NCI-H146 treated with DMSO at 0.1 percent for 48 hours (cell line): ENCODE data around the gene GNL3L.
"Not testable (repeated sequence)": the region's sequence is repeated elsewhere in the genome, so short reads cannot be mapped to it uniquely, and the experiment has no call there.

Source experiments
- DNase-seq: peaks from one replicate; lab custom pipeline; 2025; ENCODE audit not compliant: unreplicated experiment; lab: John Stamatoyannopoulos, UW

Gene GNL3L, protein sequence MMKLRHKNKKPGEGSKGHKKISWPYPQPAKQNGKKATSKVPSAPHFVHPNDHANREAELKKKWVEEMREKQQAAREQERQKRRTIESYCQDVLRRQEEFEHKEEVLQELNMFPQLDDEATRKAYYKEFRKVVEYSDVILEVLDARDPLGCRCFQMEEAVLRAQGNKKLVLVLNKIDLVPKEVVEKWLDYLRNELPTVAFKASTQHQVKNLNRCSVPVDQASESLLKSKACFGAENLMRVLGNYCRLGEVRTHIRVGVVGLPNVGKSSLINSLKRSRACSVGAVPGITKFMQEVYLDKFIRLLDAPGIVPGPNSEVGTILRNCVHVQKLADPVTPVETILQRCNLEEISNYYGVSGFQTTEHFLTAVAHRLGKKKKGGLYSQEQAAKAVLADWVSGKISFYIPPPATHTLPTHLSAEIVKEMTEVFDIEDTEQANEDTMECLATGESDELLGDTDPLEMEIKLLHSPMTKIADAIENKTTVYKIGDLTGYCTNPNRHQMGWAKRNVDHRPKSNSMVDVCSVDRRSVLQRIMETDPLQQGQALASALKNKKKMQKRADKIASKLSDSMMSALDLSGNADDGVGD

DNA sequence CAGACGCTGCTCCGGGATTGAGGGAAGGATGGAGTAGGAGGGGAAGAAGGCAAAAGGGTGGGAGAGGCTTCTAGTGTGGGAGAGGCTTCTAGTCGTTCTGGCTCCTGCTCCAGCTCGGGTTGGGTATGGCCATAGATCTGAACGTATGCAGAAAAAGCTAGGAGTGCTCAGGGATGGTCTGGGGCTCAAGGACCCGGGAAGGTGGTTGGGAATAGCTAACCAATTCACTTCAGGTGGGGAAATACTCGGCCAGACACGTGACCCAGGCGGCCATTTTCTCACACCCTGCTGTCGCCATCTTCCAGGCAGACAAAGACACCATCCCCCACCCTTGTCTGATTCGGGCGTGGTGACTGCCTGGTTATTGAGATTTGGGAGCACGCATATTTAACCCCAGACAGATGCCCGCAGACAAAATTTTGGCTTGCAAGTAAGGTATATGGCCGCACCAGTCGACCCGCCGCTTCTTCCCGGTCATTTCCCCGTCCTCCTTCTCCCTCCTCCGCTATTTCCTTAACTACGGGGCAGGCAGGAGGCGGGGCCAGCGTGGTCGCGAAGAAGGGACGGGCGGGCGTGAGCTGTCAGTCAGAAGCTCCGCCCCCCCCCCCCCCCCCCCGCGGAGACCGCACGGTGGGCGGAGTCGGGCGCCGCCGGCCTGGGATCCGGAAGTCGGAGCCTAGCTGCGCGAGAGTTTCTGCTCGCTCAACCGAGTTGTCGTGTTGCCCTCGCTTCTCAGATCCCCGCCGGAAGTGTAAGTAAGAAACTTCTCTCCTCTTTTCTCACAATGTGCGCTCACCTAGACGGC, at the start of gene GNL3L:
Gene GNL3L (plus strand): TSS at position 668 of the 805 bp plus-strand sequence. CDS start 2,348 bp downstream, outside the sequence.
- peak; percentile 89 for DNase-seq

DNA sequence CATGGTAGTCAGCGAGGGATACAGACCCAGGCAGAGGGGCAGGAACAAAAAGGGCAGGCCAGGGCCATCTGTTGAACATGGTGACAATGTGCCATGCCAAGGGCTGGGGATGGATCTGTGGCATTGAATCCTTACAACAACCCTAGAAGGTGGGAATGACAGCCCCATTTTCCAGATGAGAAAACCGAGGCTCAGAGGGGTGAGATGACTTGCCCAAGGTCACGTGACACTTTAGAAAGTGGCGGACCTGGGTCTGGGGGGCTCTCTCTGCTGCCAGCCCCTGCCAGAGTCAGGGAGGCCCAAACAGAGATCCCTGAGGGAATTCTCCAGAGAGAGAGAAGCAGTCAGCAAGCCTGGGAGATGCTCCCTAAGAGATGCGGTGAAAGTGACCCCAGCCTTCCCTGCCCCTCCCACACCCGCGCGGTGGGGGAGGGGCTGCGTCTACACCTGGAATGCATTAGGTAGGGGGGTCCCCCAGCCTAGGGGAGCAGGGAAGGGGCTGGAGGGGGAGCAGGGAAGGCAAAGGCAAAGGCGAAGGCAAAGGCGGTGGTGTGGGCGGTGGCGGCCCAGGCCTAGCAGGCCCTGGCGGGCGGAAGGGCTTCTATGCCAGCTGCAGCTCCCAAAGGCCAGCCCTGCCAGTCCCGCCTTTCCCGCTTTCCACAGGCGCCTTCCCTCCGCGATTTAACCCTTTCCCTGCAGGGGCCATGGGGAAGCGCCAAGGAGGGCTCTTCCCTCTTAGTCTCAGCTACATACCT, 47.0 kb upstream of the GNL3L start:
- DNase-seq = no peak

DNA sequence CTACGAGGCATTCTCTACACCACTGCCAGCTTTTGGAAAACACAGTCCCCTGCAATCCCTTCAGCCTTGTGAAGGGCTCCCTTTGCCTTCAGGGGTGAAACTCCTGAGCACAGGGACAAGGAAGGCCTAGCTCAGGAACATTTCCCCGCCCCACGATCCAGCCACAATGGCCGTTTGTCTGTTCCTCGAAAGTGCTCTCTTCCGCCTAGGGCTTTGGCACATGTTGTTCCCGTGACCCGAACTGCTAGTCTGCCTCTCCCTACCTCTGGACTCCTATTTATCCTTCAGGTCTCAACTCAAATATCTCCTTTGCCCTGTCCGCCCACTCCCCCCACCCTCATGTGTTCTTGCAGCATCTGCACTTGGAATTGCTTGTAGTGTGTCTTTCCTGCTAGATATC, 46.1 kb upstream of the GNL3L start:
- DNase-seq = no peak

DNA sequence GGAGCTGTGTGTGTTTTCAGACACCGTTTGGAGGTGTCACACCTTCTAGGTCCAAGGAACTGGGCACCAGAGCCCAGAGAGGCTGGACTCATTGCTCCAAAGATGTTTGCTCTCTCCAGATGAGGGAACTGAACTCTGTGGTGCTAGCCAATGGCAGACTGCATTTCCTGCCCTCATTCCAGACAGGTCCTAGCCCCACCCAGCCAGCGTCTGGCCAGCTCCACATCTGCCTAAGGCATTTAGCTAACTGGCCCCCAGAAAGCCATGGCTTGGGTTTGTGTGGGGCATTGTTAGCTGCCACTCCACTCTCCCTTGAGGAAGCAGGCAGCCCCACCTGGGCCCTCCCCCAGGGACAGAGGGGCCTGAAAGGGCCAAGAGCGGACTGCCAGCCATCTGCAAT, 45.4 kb upstream of the GNL3L start:
- DNase-seq = no peak

DNA sequence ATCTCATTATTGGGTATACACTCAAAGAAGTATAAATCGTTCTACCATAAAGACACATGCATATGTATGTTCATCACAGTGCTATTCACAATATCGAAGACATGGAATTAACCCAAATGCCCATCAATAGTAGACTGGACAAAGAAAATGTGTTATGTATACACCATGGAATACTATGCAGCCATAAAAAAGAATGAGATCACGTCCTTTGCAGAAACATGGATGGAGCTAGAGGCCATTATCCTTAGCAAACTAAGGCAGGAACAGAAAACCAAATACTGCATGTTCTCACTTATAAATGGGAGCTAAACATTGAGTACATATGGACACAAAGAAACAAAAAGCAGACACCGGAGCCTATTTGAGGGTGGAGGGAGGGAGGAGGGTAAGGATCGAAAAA, 40.2 kb upstream of the GNL3L start:
- DNase-seq = not testable (repeated sequence)

DNA sequence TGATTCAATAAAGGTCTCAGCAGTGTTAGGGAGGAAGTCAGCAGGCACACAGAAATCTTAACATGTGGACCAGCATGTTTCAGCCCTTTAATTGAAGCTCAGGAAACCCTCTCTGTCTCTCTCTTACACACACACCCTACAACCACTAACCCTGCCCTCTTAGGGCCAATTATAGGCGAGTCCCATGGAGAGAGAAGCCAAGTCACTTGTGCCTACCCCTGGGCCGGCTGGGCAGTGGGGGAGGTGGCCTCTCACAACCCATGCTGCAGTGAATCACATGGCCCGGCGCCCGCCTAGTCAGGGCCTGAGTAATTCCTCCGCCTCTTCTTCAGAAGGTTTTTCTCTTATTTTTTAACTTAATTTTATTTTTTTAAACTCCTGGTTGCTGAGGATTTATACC, 37.7 kb upstream of the GNL3L start:
- no peak for DNase-seq

DNA sequence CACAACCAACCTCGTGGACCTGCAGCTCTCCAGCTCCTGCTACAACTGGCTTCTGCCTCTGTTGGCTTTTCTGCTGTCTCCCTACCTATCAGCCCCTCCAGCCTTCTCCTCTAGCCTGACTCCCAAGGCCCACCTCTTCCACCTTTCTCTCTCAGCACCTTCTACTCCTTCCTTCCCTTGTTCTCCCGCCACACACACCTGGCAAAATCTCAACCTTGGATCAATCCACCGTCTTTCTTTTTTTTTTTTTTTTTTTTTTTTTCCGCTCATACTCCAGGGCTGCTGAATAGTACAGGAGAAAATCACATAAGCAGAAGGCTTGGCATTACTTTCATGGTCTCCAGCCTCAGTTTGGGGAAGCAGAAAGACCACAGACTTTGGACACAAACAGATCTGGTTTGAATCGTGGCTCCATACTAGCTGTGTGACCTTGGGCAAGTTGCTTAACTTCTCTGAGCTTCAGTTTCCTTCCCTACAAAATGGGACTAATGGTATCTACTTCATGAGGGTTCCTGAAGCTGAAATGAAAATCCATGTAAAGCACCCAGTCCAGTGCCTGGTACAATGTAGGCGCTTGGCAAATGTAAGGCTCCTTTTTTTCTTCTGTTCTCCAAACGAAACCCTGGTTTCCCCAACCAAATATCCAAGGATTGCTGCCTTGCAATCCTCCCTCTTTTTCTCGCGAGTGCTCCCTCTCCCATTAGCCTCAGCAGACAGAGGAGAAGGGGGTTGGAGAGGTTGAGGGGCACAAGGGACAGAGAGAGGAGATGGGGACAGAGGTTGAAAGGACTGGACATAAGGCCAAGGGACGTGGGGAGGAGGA, 35.6 kb upstream of the GNL3L start:
- peak; percentile 12 for DNase-seq

DNA sequence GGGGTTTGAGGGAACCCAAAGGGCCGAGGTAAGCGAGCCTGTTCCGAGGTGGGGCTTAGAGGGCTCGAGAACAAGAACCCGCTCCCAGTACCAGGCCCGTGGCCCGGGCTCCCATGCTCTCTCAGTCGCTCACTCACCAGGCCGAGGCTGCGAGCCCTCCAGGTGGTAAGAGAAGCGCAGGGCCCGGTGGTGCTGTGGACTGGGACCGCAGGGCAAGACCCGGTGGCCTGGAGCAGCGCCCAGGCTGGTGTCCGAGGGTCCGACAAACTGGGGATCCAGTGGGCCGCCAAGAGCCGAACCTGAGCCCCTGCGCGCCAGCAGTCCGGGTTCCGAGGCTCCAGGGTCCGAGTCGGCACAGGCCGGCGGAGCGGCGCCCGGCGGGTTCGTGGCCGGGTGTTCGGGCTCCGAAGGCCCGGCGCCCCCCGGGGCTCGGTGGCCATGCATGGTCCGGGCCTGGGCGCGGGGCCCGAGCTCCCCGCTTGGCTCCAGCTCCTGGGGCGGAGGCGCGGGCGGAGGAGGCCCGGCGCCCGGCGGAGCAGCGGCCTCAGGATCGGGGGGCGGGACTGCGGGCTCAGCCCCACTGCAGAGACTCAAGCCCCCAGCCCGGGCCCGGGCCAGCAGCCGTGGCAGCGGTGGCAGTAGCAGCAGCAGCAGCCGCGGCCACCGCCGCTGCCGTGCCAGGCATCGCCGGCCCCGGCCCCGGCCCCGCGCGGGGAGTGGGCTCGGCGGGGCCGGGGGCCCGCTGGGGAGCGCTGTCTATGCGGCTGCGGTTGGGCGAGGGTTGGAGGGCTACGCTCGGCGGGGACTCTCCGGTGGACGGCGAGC, 34.8 kb upstream of the GNL3L start:
- no peak for DNase-seq

DNA sequence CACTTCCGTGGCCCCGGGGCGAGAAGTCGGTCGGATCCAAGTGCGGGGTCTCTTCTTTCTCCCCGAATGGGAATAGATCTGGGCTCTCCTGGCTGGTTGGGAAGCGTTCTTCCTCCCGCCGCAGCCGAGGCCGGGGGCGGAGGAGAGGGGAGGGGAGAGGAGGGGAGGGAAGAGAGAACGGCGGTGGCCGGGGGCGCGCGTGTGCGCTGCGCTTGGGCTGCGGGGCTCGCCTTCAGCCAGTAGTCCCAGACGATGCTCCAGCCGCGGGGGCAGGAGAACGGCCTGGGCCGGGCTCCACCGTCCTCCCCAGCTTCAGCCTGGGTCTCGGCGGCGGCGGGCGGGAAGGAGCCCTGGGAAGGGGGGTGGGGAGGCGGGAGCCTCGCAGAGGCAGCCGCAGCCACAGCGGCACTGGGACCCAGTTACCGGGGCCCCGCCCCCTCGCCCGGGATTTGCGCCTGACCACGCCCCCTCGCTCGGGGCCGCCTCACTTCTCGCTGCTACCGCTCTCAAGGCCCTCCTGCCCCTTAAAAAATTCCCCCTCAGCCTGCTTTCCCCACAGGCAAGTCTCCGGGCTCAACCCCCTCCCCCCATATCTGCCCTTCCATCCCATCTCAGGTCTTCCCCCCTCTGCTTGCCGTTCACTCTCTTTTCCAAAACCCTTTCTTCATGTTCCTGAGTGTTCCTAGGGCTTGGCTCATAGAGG, 34.1 kb upstream of the GNL3L start, which contains the start of gene FGD1:
Gene FGD1 (minus strand): TSS at position 421 of the 703 bp plus-strand sequence. CDS start 802 bp downstream, outside the sequence.
- peak; percentile 63 for DNase-seq

DNA sequence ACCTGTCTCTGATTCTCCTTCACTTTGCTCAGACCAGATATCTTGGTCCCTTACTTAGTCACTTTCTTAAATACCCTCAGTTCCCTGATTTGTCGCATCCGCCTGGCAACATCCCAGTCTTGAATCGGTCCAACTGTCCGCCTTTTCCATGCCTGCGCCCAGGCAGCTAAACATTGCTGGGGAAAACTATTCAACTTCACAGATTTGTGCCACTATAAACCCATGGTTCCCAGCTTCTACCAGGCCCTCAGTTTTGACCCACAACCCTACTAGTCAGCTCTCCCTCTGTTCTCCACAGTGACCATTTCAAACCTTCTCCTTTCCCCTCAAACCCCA, 33.5 kb upstream of the GNL3L start:
- DNase-seq = no peak

DNA sequence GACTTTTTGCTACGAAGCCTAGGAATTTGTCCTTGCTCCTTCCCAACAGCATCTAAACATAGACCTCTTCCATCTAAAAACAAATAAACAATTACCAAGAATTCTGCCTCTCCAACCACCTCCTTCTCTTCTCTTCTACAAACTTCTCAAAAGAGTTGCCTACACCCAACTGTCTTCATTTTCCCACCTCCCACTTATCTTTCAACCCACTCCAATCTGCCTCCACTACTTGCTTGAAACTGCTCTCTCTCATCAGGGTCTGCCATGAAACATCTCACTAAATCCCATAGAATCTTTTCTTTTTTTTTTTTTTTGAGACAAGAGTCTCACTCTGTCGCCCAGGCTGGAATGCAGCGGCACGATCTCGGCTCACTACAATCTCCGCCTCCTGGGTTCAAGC, 33.1 kb upstream of the GNL3L start:
- no peak for DNase-seq

DNA sequence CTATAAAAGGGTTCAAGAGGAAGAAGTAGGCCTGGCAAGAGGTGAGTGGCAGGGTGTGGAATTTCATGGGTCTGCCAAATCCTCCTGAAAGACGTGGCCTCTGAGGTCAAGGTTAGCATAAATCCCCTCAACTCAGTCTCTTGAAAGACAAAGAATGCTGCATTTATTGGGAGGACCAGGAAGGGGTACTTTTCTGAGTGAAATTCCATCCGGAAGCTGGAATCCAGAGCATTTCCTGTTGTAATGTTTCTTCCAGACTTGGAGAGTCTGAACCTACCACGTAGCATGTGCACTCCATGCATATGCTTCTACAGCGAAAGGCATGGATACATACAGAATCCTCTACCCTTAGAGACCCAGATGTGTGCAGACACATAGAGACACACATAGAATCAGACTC, 20.6 kb upstream of the GNL3L start:
- no peak for DNase-seq

DNA sequence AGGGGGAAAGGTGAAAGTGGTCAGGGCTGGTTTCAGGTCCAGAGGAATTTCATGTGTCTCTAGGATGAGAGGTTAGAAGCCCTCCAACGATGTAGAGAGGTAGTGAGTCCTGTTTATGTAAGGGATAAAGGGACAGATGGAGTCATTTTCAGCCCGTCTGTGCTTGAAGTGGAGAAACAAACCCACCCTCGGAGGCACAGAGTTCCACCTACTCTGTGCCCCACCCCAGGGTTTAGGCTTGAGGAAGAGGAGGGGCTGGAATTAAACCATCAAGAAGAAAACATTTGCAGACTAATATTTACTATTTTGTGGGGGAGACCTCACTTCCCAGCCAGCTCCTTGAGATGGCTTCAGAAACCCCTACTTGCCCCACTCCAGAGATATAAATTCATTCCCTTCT, 868 bp upstream of the GNL3L start:
- peak; percentile 36 for DNase-seq

DNA sequence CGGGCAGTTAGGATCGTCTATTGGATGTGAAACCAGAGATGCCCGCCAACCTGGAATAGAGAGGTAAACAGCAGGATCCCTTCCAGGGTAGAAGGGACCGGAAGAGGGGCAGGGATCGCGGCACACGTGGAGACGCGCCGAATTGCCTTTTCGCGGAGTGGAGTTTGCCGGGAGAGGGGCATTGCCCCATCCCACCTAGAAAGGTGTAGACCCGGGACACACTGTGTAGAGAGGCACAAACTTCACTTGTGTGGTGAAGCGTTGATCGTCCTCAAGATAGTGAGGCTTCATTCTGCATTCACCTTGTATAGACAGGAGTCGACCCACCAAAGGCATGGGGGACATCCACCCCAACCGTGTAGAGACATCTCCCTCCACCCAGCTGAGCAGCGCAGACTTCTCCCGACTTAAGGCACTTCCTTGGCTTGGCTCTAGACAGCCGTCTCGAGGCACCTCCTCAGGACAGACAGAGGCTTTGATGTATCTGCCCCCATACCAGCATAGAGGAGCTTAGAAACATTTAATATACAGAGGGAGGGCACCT, 410 bp downstream of the GNL3L start:
- no peak for DNase-seq

DNA sequence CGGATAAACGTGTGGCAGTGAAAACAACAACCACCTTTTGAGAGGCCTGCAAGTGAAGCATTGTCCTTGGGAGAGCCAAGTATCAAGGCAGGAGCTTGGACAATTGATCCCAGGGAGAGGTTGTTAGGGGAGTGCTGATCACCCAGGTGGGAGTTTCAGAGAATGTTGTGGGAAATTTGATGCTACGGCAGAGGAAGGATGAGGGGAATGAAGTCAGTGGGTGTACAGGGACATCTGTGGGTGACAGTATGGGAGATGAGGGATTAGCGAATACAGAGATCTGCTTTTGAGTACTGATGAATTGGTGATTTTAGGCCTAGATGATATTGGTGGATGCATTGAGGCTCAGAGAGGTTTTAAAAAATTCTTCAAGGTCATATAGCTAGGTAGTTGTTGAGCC, 4.3 kb downstream of the GNL3L start:
- DNase-seq = no peak

DNA sequence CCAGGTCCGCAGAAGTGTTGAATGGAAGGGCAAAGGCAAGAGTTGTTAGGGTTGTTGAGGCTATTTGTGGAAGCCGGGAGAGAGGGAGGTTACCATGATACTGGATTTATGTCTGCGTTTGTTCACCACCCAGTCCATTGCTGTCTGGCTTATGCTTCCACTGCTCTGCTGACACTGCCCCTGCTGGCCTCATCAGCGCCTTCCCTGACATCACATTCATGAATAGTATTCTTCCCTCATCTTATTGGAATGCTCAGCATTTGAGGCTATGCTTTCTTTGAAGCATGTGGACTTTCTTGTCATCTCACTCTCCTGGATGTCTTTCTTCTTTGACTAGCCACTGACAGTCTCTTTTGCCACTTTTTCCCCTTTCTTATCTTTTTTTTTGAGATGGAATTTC, 10.3 kb downstream of the GNL3L start:
- DNase-seq = no peak

DNA sequence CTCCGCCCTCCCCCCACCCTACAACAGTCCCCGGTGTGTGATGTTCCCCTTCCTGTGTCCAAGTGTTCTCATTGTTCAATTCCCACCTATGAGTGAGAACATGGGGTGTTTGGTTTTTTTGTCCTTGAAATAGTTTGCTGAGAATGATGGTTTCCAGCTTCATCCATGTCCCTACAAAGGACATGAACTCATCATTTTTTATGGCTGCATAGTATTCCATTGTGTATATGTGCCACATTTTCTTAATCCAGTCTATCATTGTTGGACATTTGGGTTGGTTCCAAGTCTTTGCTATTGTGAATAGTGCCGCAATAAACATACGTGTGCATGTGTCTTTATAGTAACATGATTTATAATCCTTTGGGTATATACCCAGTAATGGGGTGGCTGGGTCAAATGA, 12.2 kb downstream of the GNL3L start:
- DNase-seq = not testable (repeated sequence)

DNA sequence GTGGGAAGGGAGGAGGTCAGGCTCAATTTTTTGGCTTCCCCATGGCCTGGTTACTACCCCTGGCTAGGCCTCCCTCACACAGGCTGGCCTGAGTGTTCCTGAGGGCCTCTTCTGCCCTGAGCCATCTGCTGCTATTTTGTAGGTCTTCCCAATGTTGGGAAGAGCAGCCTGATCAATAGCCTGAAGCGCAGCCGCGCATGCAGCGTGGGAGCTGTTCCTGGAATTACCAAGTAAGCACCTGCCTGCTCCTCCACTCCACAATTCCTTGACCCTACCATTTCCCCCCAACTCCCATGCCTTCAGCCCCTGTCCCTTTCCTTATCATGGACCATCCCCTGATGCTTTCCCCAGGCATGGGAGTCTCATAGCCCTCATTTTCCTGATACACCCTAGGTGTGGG, 20.8 kb downstream of the GNL3L start:
- no peak for DNase-seq

DNA sequence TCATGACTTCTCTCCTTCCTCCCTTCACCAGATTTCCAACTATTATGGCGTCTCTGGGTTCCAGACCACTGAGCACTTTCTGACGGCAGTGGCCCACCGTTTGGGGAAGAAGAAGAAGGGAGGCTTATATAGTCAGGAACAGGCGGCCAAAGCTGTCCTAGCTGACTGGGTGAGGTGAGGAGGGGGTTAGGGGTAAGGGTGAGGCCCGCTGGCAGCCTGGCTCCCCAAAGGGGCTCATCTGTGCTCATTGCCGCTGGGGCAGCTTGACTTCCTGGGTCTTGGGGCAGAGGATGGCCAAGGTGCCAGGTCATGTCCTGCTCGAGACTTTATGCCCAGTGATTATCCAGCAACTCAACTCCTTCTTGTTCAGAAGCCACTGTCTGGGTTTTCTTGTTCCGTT, 21.8 kb downstream of the GNL3L start:
- DNase-seq = no peak
